ENCODE measurements around the gene C1GALT1.

Gene C1GALT1

DNA sequence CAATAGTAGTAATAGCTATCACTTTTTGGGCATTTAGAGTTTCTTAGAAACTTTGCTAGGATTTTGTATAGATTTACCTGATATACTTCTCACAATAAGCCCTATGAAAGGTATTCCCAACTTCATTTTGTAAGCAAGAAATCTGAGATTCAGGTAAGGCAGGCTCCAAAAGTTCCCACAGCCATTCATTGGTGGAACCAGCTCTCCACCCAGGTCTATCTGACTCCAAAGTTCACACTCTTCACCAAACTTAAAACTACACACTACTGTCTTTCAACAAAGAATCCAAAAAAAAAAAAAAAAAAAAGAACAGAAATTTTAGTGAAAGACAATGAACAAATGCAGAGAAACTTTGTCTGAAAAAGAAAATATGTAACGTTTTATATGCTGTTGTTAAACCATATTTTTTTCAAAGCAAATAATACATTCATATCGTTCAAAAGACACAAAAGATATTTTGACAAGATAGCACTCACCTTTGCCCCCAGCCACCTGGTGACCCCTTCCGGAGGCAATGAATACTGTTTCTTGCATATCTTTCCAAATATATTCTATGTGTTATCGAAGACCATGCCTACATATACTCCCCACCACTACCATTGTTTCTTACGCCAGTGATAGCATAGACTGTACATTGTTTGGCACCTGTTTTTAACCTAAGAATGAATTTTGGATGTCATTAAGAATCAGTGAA, 108.2 kb downstream of the C1GALT1 start:
- no peak for ATAC-seq

DNA sequence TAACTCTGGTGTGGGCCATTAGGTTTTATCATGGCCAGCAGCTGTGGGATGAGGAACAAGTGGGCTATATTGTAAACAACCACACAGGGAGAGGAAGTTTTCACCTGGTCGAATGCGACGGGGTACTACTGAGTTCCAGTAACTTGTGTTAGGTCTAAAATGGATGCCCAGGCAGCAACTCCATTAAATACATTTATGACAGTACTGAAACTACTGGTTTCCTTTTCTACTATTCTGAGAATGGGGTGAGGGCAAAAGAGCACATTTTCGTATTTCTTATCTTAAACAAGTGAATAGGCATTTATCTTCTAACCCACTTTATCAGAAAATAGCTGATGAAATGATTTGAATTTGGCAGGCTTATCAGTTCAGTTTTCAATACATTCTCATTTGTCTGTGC, 109.7 kb downstream of the C1GALT1 start:
- no peak for ATAC-seq

DNA sequence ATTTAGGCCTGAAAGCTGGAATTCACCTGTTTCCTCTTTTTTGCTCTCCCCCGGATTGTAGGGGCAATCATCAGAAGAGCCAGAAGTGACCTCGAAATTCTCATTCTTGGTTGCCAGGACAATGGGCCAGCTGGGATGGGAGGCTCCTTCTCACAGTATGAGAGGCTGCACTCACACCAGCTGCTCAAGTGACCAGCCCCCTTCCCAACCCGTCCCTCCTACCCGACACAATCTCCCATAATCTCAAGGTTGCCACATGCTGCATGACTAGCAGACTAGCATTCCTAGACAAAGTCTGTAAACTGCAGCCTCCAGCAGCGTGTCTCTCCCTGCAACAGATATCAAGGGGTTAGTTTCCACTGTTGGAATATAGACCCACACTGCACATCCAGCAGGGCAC, 110.3 kb downstream of the C1GALT1 start:
- ATAC-seq, result no peak

DNA sequence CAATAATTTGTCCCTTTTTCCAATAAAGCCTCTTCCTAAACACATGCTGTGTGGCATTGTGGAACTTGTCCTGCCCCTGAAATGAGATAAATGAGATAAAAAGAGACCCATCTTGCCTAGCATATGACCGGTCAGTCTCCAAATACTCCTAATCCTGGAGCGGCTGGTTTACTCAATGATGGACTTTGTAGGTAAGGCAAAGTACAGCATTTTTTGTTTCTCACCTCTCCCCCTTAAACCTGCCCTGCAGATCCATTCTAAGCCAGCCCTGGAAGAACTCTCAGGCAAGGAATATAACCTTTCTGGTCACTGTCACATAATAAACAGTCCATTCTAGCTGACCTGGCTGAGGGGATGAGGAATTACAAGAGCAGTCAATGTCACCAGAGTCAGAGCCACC, 110.7 kb downstream of the C1GALT1 start:
- no peak for ATAC-seq

DNA sequence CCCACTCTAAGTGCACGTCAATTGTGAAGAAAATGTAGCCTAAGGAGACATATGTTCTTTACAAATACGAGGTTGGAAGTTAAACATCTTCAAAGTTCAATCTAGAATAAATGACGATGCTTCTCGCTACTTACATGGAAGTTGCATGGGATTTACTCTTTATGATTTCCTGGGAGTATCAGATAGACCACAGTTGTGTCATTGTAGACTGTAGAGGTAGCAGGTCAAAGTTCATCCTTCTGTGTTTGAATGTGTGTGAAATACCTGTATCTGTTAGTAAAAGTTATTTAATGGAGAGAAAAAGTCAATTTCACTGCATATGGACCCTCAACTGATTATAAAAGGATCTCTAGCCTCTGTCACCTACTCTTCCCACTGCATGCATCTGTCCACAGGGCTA, 112.6 kb downstream of the C1GALT1 start:
- ATAC-seq, result no peak

Measured in activated CD4-positive, CD25-positive, alpha-beta regulatory T cell treated with anti-CD3 and anti-CD28 coated beads, Interleukin-2, amount 50 U/mL, for 24 hours (primary cell).